CD4-positive, alpha-beta T cell (primary cell): ENCODE measurements around the gene CTSD. TPM values are rescaled to one million over a fixed set of nuclear protein-coding genes. Genes with fewer than 3 reads are reported as not detected.

ENCODE experiments used
- ATAC-seq: fragments of 200-7000 bp; cut with Tn5 transposase; one replicate; pipeline ENCODE4 v1.10.0; 2022; ENCODE audit warnings: mild to moderate bottlenecking; ENCODE audit not compliant: poor library complexity
- CTCF ChIA-PET: fragments of 350-600 bp; sonication (Branson Sonifier 250); formaldehyde crosslinking; loops from one replicate; lab custom pipeline; 2021; ENCODE audit warnings: antibody characterized with exemption, inconsistent platforms; lab: Charles Lee
- POLR2A ChIA-PET: fragments of 350-600 bp; sonication (Branson Sonifier 250); formaldehyde crosslinking; loops from one replicate; lab custom pipeline; 2021; ENCODE audit warnings: antibody characterized with exemption, inconsistent platforms; lab: Charles Lee
- DNase-seq, 14 experiments: peaks; one replicate each; pipeline ENCODE4 v3.0.0-alpha.2; 2013 to 2020; ENCODE audit warnings: mixed read lengths in 2 of 14
- H3K27ac ChIP-seq, 2 donors: one replicate each; pipeline versions ENCODE4 v1.5.1 to v1.7.0; 2013; ENCODE audit warnings: low read length in 2 of 2, low read depth in 1 of 2, mild to moderate bottlenecking in 1 of 2
- H3K27me3 ChIP-seq, 2 experiments: 1 replicate in 1 of 2; 2 replicates in 1 of 2; pipeline versions ENCODE4 v1.6.1 to v1.7.0; 2013; ENCODE audit warnings: low read length in 2 of 2, control low read depth in 1 of 2, mild to moderate bottlenecking in 1 of 2, moderate library complexity in 1 of 2; ENCODE audit not compliant: insufficient read depth in 2 of 2, control insufficient read depth in 1 of 2
- H3K36me3 ChIP-seq: one replicate; pipeline ENCODE4 v1.6.1; 2013; ENCODE audit warnings: low read length, control low read depth; ENCODE audit not compliant: insufficient read depth
- H3K4me1 ChIP-seq: one replicate; pipeline ENCODE4 v1.6.1; 2013; ENCODE audit warnings: low read length, control low read depth; ENCODE audit not compliant: insufficient read depth
- H3K4me3 ChIP-seq: one replicate; pipeline ENCODE4 v1.5.1; 2013; ENCODE audit warnings: mild to moderate bottlenecking, low read length, moderate library complexity
- H3K9me3 ChIP-seq, 2 experiments: 1 replicate in 1 of 2; 2 replicates in 1 of 2; pipeline versions ENCODE4 v1.6.1 to v1.7.0; 2013; ENCODE audit warnings: low read length in 2 of 2, mild to moderate bottlenecking in 2 of 2, control low read depth in 1 of 2, moderate library complexity in 1 of 2; ENCODE audit not compliant: control insufficient read depth in 1 of 2, insufficient read depth in 1 of 2
- H3K27ac Mint-ChIP-seq: one replicate; pipeline ENCODE4 v1.8.0; 2020; ENCODE audit warnings: mixed read lengths
- H3K27me3 Mint-ChIP-seq: one replicate; pipeline ENCODE4 v1.8.0; 2021; ENCODE audit warnings: mixed read lengths
- H3K36me3 Mint-ChIP-seq: one replicate; pipeline ENCODE4 v1.8.0; 2021; ENCODE audit warnings: low read depth, mixed read lengths
- H3K4me1 Mint-ChIP-seq: one replicate; pipeline ENCODE4 v1.8.0; 2021; ENCODE audit warnings: low read depth, mixed read lengths
- H3K4me3 Mint-ChIP-seq: one replicate; pipeline ENCODE4 v1.8.0; 2020; ENCODE audit warnings: mild to moderate bottlenecking, mixed read lengths
- H3K9me3 Mint-ChIP-seq: one replicate; pipeline ENCODE4 v1.8.0; 2020; ENCODE audit warnings: mixed read lengths
- intact Hi-C, 2 experiments: fragments of 100-400 bp; cut with DNase I in 1 of 2; cut with micrococcal nuclease in 1 of 2; formaldehyde crosslinking; loops; one replicate each; pipeline versions ENCODE4 v1.15.1 to v1.9.0; 2023 to 2025; cut with DNase I, micrococcal nuclease
- total RNA-seq, 174 experiments: library from RNA in 2 of 174; stranded (reverse) in 2 of 174; gene quantifications; one replicate each; pipeline ENCODE4 v1.2.3 and lab custom pipeline; 2021 to 2026
- TF ChIP-seq, protein P1 (sequence below): fragments of 200-600 bp; IDR thresholded peaks from one replicate; pipeline ENCODE4 v1.8.0; 2022; ENCODE audit warnings: antibody characterized with exemption, mild to moderate bottlenecking

Gene CTSD
- total RNA-seq, 2 experiments from 2014 or later, result 63.3 to 71.3 TPM

DNA sequence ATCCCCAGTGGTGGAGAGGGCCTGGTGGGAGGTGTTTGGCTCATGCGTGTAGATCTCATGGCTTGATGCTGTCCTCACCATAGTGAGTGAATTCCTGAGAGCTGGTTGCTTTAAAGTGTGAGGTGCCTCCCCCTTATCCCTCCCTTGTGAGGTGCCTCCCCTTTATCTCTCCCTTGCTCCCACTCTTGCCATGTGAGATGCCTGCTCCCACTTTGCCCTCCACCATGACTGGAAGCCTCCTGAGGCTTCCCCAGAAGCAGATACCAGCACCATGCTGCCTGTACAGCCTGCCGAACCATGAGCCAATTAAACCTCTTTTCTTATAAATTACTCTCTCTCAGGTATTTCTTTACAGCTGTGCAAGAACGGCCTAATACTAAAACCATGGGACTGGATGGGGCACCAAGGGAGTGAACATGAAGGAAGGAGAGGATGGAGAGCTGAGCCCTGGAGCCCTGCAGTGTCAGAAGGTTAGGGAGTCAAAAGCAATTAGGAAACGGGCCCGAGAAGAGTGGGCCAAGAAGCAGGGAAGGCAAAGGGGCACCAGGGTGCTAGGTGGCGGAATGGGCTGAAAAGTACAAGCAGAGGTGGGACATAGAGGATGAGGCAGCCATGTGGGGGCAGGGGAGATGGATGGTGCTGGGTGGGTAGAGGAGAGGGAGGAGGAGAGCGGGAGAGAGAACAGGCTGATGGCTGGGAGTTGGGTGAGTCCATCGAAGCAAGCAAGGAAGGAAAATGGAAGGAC is 22.8 kb downstream of the CTSD start:
- no peak overlapping the region for H3K27ac Mint-ChIP-seq
- no peak overlapping the region for H3K4me3 Mint-ChIP-seq
- DNase-seq (no peak), ATAC-seq (no peak)
- TF ChIP-seq, protein P1, sequence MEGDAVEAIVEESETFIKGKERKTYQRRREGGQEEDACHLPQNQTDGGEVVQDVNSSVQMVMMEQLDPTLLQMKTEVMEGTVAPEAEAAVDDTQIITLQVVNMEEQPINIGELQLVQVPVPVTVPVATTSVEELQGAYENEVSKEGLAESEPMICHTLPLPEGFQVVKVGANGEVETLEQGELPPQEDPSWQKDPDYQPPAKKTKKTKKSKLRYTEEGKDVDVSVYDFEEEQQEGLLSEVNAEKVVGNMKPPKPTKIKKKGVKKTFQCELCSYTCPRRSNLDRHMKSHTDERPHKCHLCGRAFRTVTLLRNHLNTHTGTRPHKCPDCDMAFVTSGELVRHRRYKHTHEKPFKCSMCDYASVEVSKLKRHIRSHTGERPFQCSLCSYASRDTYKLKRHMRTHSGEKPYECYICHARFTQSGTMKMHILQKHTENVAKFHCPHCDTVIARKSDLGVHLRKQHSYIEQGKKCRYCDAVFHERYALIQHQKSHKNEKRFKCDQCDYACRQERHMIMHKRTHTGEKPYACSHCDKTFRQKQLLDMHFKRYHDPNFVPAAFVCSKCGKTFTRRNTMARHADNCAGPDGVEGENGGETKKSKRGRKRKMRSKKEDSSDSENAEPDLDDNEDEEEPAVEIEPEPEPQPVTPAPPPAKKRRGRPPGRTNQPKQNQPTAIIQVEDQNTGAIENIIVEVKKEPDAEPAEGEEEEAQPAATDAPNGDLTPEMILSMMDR, result no peak
- Histone ChIP-seq H3K4me1 (no peaks in the 10 kb centered on the region), H3K27me3 (no peaks in the 10 kb centered on the region), H3K36me3 (no peaks in the 10 kb centered on the region), H3K4me3 (no peak overlapping the region), H3K9me3 (peaks cover 8 to 13% of the 10 kb centered on the region in 2 experiments), H3K27ac (no peak overlapping the region)
- ChIA-PET POLR2A (no interaction called here), CTCF (no interaction called here)
- intact Hi-C loops, result loop anchor here in 1 of 2 experiments (10.0 kb wide), 1 partner anchor 1526 kb away; no protein-coding TSS in a partner anchor
- no peaks in the 10 kb centered on the region for H3K36me3 Mint-ChIP-seq
- peaks cover 3% of the 10 kb centered on the region for H3K9me3 Mint-ChIP-seq
- H3K4me1 Mint-ChIP-seq, result peaks cover 1% of the 10 kb centered on the region
- peaks cover 4% of the 10 kb centered on the region for H3K27me3 Mint-ChIP-seq

DNA sequence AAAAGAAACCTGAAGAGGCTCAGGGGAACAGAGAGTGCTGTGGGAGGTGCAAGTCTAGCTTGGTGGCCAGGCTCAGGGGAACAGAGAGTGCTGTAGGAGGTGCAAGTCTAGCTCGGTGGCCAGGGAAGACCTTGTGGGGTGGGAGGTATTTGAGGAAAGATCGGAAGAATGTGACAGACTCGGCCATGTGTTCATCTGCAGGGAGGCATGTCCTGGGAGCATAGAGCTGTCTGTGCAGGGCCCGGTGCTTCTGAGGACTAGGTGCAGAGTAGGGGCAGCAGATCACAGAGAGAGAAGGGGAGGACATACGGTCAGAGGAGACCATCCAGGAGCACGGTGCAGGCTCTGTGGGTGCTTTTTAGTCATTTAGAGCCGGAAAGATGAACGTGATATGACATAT is 24.2 kb downstream of the CTSD start:
- no peak overlapping the region for H3K27ac Mint-ChIP-seq
- H3K36me3 ChIP-seq, result no peaks in the 10 kb centered on the region
- no peaks in the 10 kb centered on the region for H3K36me3 Mint-ChIP-seq
- ChIA-PET CTCF (no interaction called here), POLR2A (no interaction called here)
- ATAC-seq (no peak), DNase-seq (no peak)
- intact Hi-C loops, result loop anchor here in 1 of 2 experiments (5.0 kb wide), 1 partner anchor 38 kb away; no protein-coding TSS in a partner anchor
- H3K4me3 Mint-ChIP-seq, result no peak overlapping the region
- H3K4me3 ChIP-seq, result no peak overlapping the region
- peaks cover 4% of the 10 kb centered on the region for H3K27me3 Mint-ChIP-seq
- peaks cover 4% of the 10 kb centered on the region for H3K9me3 Mint-ChIP-seq
- peaks cover 0 to 3% of the 10 kb centered on the region in 2 experiments for H3K27me3 ChIP-seq
- H3K27ac ChIP-seq, result no peak overlapping the region
- TF ChIP-seq, protein P1, result no peak
- no peaks in the 10 kb centered on the region for H3K4me1 Mint-ChIP-seq
- no peaks in the 10 kb centered on the region for H3K4me1 ChIP-seq
- H3K9me3 ChIP-seq, result peaks cover 12 to 26% of the 10 kb centered on the region in 2 experiments

DNA sequence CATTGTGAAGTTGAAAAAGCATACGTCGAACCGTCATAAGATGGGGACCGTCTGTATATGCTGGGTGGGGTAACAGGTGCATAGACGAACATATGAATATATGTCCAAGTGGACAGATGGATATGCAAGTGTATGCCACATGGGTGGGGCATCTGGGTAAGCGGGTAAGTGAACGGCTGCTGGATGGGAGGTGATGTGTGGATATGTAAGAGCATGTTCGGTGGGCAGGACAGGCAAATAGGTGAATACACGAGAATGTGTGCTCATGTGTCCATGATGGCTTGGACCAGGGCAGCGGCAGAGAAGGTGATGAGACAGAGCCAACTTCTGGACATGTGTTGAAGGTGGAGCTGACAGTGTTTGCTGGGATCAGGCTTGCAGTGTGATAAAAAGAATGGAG is 25.3 kb downstream of the CTSD start:
- peaks cover 4% of the 10 kb centered on the region for H3K9me3 Mint-ChIP-seq
- H3K27ac Mint-ChIP-seq, result no peak overlapping the region
- Histone ChIP-seq H3K9me3 (peaks cover 12 to 26% of the 10 kb centered on the region in 2 experiments), H3K27me3 (peaks cover 0 to 3% of the 10 kb centered on the region in 2 experiments), H3K4me3 (no peak overlapping the region), H3K4me1 (peaks cover 9% of the 10 kb centered on the region), H3K36me3 (no peaks in the 10 kb centered on the region), H3K27ac (no peak overlapping the region)
- ATAC-seq (no peak), DNase-seq (no peak)
- H3K4me3 Mint-ChIP-seq, result no peak overlapping the region
- H3K4me1 Mint-ChIP-seq, result peaks cover 10% of the 10 kb centered on the region
- intact Hi-C loops, result loop anchor here in 1 of 2 experiments (5.0 kb wide), 1 partner anchor 39 kb away; no protein-coding TSS in a partner anchor
- peaks cover 13% of the 10 kb centered on the region for H3K27me3 Mint-ChIP-seq
- POLR2A ChIA-PET, result no interaction called here
- CTCF ChIA-PET, result no interaction called here
- H3K36me3 Mint-ChIP-seq, result no peaks in the 10 kb centered on the region
- TF ChIP-seq, protein P1, result no peak
